ENCODE data around the gene NPHP4.

GRCh38 chr1:5989731-5990271, 2.4 kb downstream of the NPHP4 start:
- TF ChIP-seq CTCF (IDR thresholded peaks at IDR 0.05), result no peak
- no peak for TF ChIP-seq POLR2AphosphoS5 (IDR thresholded peaks at IDR 0.05)
- no peak for TF ChIP-seq POLR2A (IDR thresholded peaks at IDR 0.05)
